Gastroesophageal sphincter (tissue), 4 donors: ENCODE measurements around the gene PGM1. TPM values are rescaled to one million over a fixed set of nuclear protein-coding genes. Genes with fewer than 3 reads are reported as not detected.
A peak's percentile ranks its signal among the peaks of the same experiment; 100 is the strongest.
"Not testable (repeated sequence)": the region's sequence is repeated elsewhere in the genome, so short reads cannot be mapped to it uniquely, and the experiment has no call there.

Source experiments
- ATAC-seq: fragments of 150-250 bp; one replicate; pipeline ENCODE4 v1.9.1; 2016; ENCODE audit warnings: mild to moderate bottlenecking, moderate library complexity
- H3K27ac ChIP-seq, 4 donors: fragments of 200-600 bp; sonication (generic) in 3 of 4; 1 replicate in 3 of 4; 2 replicates in 1 of 4; pipeline ENCODE4 v1.5.1; 2016 to 2019
- H3K27me3 ChIP-seq: fragments of 200-600 bp; sonication (generic); one replicate; pipeline ENCODE4 v1.5.1; 2019
- H3K36me3 ChIP-seq, 2 donors: fragments of 200-600 bp; sonication (generic); one replicate each; pipeline ENCODE4 v1.5.1; 2019; ENCODE audit warnings: control low read depth in 1 of 2
- H3K4me1 ChIP-seq, 3 donors: fragments of 200-600 bp; sonication (generic); 1 replicate in 2 of 3; 2 replicates in 1 of 3; pipeline ENCODE4 v1.5.1; 2016 to 2019; ENCODE audit warnings: control low read depth in 2 of 3
- H3K4me3 ChIP-seq, 2 donors: fragments of 200-600 bp; sonication (generic); one replicate each; pipeline ENCODE4 v1.5.1; 2019; ENCODE audit warnings: mild to moderate bottlenecking in 1 of 2, moderate library complexity in 1 of 2
- H3K9me3 ChIP-seq, 3 donors: fragments of 200-600 bp; sonication (generic); one replicate each; pipeline ENCODE4 v1.5.1; 2017 to 2019; ENCODE audit warnings: control low read depth in 2 of 3
- CTCF ChIP-seq, 4 experiments: fragments of 200-600 bp in 2 of 4; fragments of 450-650 bp in 2 of 4; sonication (generic) in 1 of 4; IDR thresholded peaks; one replicate each; pipeline ENCODE4 v1.5.1; 2017 to 2019; ENCODE audit warnings: antibody characterized with exemption in 4 of 4, mild to moderate bottlenecking in 2 of 4, moderate library complexity in 2 of 4
- EP300 ChIP-seq: sonication (generic); formaldehyde crosslinking; IDR thresholded peaks from one replicate; pipeline ENCODE4 v1.6.1; 2017; ENCODE audit warnings: antibody characterized with exemption, mild to moderate bottlenecking
- POLR2A ChIP-seq, 2 donors: fragments of 450-650 bp; IDR thresholded peaks; one replicate each; pipeline ENCODE4 v1.6.1; 2017; ENCODE audit warnings: antibody characterized with exemption in 2 of 2, mild to moderate bottlenecking in 2 of 2, moderate library complexity in 1 of 2
- POLR2AphosphoS5 ChIP-seq: sonication (generic); formaldehyde crosslinking; IDR thresholded peaks from one replicate; pipeline ENCODE4 v1.6.1; 2017; ENCODE audit warnings: antibody characterized with exemption
- WGBS, 2 donors: methylation state at CpG; one replicate each; pipeline ENCODE4 v1.1.5; 2018; ENCODE audit warnings: low coverage in 1 of 2; 5-methylcytosine and 5-hydroxymethylcytosine counted together
- total RNA-seq, 4 donors: library from RNA; depleted of rRNA; stranded (reverse); fragments of >200 nt; gene quantifications; one replicate each; pipeline ENCODE4 v1.1.0, GENCODE V29; 2016

The PGM1 gene
- total RNA-seq, 4 donors from 2014 or later, result 40.0 to 95.6 (median 61.4) TPM

GRCh38 chr1:63569640-63570316, 23.4 kb upstream of the PGM1 start:
- no peak for ATAC-seq
- H3K9me3 ChIP-seq, result no peaks in the 10 kb centered on the region
- WGBS, 2 donors, result 73 to 87% methylated on average over 3 of the region's 3 CpGs

GRCh38 chr1:63572686-63573085, 20.5 kb upstream of the PGM1 start:
- ATAC-seq, H3K4me1 ChIP-seq, H3K27ac ChIP-seq, H3K4me3 ChIP-seq, H3K9me3 ChIP-seq, H3K27me3 ChIP-seq, H3K36me3 ChIP-seq: not testable (repeated sequence)
- 78 to 94% methylated on average over 4 to 8 of the region's 8 CpGs for WGBS, 2 donors

More at GRCh38 chr1:63569640-63570316, 23.4 kb upstream of the PGM1 start:
- TF ChIP-seq POLR2AphosphoS5 (no peak), CTCF (IDR thresholded peaks at IDR 0.05) (no peak), EP300 (no peak), POLR2A (IDR thresholded peaks at IDR 0.05) (no peak)
- Histone ChIP-seq H3K27me3 (no peaks in the 10 kb centered on the region), H3K4me3 (no peak overlapping the region), H3K4me1 (no peaks in the 10 kb centered on the region), H3K27ac (no peak overlapping the region), H3K36me3 (peaks cover 0 to 10% of the 10 kb centered on the region in 2 donors)

GRCh38 chr1:63574203-63574796, 18.9 kb upstream of the PGM1 start:
- H3K27ac ChIP-seq, ATAC-seq, H3K4me3 ChIP-seq, H3K27me3 ChIP-seq, H3K4me1 ChIP-seq, H3K36me3 ChIP-seq, H3K9me3 ChIP-seq: not testable (repeated sequence)
- WGBS, 2 donors, result 79 to 88% methylated on average over 2 of the region's 2 CpGs

GRCh38 chr1:63575340-63575826, 17.8 kb upstream of the PGM1 start:
- Histone ChIP-seq H3K9me3 (no peaks in the 10 kb centered on the region), H3K4me1 (no peaks in the 10 kb centered on the region), H3K27me3 (no peaks in the 10 kb centered on the region), H3K4me3 (no peak overlapping the region), H3K36me3 (peaks cover 0 to 4% of the 10 kb centered on the region in 2 donors), H3K27ac (no peak overlapping the region)
- TF ChIP-seq CTCF (IDR thresholded peaks at IDR 0.05), result peak; percentile 74 to 94 (median 74)
- TF ChIP-seq EP300, result no peak
- TF ChIP-seq POLR2A (IDR thresholded peaks at IDR 0.05), result no peak
- peak; percentile 40 for TF ChIP-seq POLR2AphosphoS5
- ATAC-seq, result no peak
- WGBS, 2 donors, result 42 to 62% methylated on average over 2 to 4 of the region's 4 CpGs

GRCh38 chr1:63586326-63586725, 6.9 kb upstream of the PGM1 start:
- H3K36me3 ChIP-seq, ATAC-seq, H3K27ac ChIP-seq, H3K27me3 ChIP-seq, H3K4me3 ChIP-seq: not testable (repeated sequence)
- Histone ChIP-seq H3K9me3 (peaks cover 0 to 14% (median 0%) of the 10 kb centered on the region in 3 donors), H3K4me1 (peaks cover 0 to 12% (median 3%) of the 10 kb centered on the region in 3 donors)
- 100% methylated on average over 1 of the region's 1 CpG for WGBS, 2 donors

GRCh38 chr1:63590166-63590560, 3.0 kb upstream of the PGM1 start:
- Histone ChIP-seq H3K9me3 (no peaks in the 10 kb centered on the region), H3K27ac (no peak overlapping the region), H3K27me3 (no peaks in the 10 kb centered on the region), H3K4me3 (no peak overlapping the region), H3K36me3 (no peaks in the 10 kb centered on the region), H3K4me1 (peaks cover 0 to 30% (median 3%) of the 10 kb centered on the region in 3 donors)
- no peak for ATAC-seq
- 38 to 40% methylated on average over 2 to 3 of the region's 3 CpGs for WGBS, 2 donors
- TF ChIP-seq POLR2AphosphoS5, result peak; percentile 73
- no peak for TF ChIP-seq EP300
- no peak for TF ChIP-seq POLR2A (IDR thresholded peaks at IDR 0.05)
- no peak for TF ChIP-seq CTCF (IDR thresholded peaks at IDR 0.05)
